Stimulated activated CD8-positive, alpha-beta memory T cell treated with anti-CD3 and anti-CD28 coated beads, Interleukin-15, amount 100 ng/mL, for 1 hour (primary cell): ENCODE measurements around the gene CDK14.

Experiments used
- DNase-seq: peaks from one replicate; pipeline ENCODE4 v3.0.0-alpha.2; 2020; ENCODE audit warnings: low read depth

CDK14 gene

GRCh38 chr7:90597563-90598253 lies 1.6 kb downstream of the CDK14 start:
- no peak for DNase-seq

- DNase-seq = no peak
Observed at GRCh38 chr7:90599038-90599437, 2.9 kb downstream of the CDK14 start.

GRCh38 chr7:90599892-90600555 lies 3.9 kb downstream of the CDK14 start:
- DNase-seq = no peak

GRCh38 chr7:90602303-90602702 lies 6.2 kb downstream of the CDK14 start:
- no peak for DNase-seq

GRCh38 chr7:90603346-90603745 lies 7.2 kb downstream of the CDK14 start:
- no peak for DNase-seq

GRCh38 chr7:90604383-90604782 lies 8.3 kb downstream of the CDK14 start:
- no peak for DNase-seq

- DNase-seq = no peak
Observed at GRCh38 chr7:90605055-90605454, 8.9 kb downstream of the CDK14 start.

GRCh38 chr7:90607196-90607595 lies 11.1 kb downstream of the CDK14 start:
- DNase-seq = no peak

- DNase-seq = no peak
Observed at GRCh38 chr7:90610105-90610504, 14.0 kb downstream of the CDK14 start.

GRCh38 chr7:90611115-90611514 lies 15.0 kb downstream of the CDK14 start:
- DNase-seq = no peak

- no peak for DNase-seq
Observed at GRCh38 chr7:90613088-90613498, 17.0 kb downstream of the CDK14 start.

GRCh38 chr7:90617442-90617841 lies 21.3 kb downstream of the CDK14 start:
- no peak for DNase-seq

- no peak for DNase-seq
Observed at GRCh38 chr7:90618876-90619275, 22.8 kb downstream of the CDK14 start.

GRCh38 chr7:90621125-90621746 lies 25.1 kb downstream of the CDK14 start:
- DNase-seq = no peak

- no peak for DNase-seq
Observed at GRCh38 chr7:90621747-90622140, 25.6 kb downstream of the CDK14 start.

- DNase-seq = no peak
Observed at GRCh38 chr7:90622670-90623069, 26.5 kb downstream of the CDK14 start.

- DNase-seq = no peak
Observed at GRCh38 chr7:90624225-90624911, 28.2 kb downstream of the CDK14 start.

GRCh38 chr7:90625051-90625450 lies 28.9 kb downstream of the CDK14 start:
- no peak for DNase-seq

- no peak for DNase-seq
Observed at GRCh38 chr7:90625562-90625961, 29.4 kb downstream of the CDK14 start.

GRCh38 chr7:90626013-90626412 lies 29.9 kb downstream of the CDK14 start:
- no peak for DNase-seq

- DNase-seq = no peak
Observed at GRCh38 chr7:90629297-90629918, 33.3 kb downstream of the CDK14 start.

- no peak for DNase-seq
Observed at GRCh38 chr7:90631502-90631901, 35.4 kb downstream of the CDK14 start.
